ENCODE measurements around the gene TCP1. TPM values are rescaled to one million over a fixed set of nuclear protein-coding genes. Genes with fewer than 3 reads are reported as not detected.
"Not testable (repeated sequence)": the region's sequence is repeated elsewhere in the genome, so short reads cannot be mapped to it uniquely, and the experiment has no call there.

The TCP1 gene
- total RNA-seq, 1 donor from 2014 or later = 334 TPM

GRCh38 chr6:159801935-159802334 is 12.5 kb upstream of the TCP1 start:
- TF ChIP-seq CTCF (IDR thresholded peaks at IDR 0.05) (no peak), EZH2phosphoT487 (IDR thresholded peaks at IDR 0.05) (no peak), EZH2 (IDR thresholded peaks at IDR 0.05) (no peak)
- no peaks in the 10 kb centered on the region for H3F3A ChIP-seq (ENCODE audit: low read depth)
- no peak overlapping the region for H3K9ac ChIP-seq
- no peaks in the 10 kb centered on the region for H3K27me3 ChIP-seq
- H3K27me3 Mint-ChIP-seq (ENCODE audit: insufficient read depth, low read depth) = peaks cover 3% of the 10 kb centered on the region
- H3K4me1 ChIP-seq = no peaks in the 10 kb centered on the region
- H3K4me3 Mint-ChIP-seq = no peak overlapping the region
- no peak overlapping the region for H3K27ac ChIP-seq
- no peak overlapping the region for H3K4me2 ChIP-seq
- H3K9me3 ChIP-seq (ENCODE audit: low read depth) = no peaks in the 10 kb centered on the region
- no peaks in the 10 kb centered on the region for H3K9me3 Mint-ChIP-seq
- H3K36me3 ChIP-seq = no peaks in the 10 kb centered on the region
- no peaks in the 10 kb centered on the region for H3K4me1 Mint-ChIP-seq
- no peaks in the 10 kb centered on the region for H3K79me2 ChIP-seq (ENCODE audit: low read depth)
- H3K4me3 ChIP-seq = no peak overlapping the region
- no peak for DNase-seq (ENCODE audit: low spot score)
- no peak overlapping the region for H3K27ac Mint-ChIP-seq
- no peaks in the 10 kb centered on the region for H4K20me1 ChIP-seq (ENCODE audit: low read depth)
- peaks cover 14% of the 10 kb centered on the region for H3K36me3 Mint-ChIP-seq
- H2AFZ ChIP-seq (replicated peaks) = no peak overlapping the region

GRCh38 chr6:159800141-159800865 is 10.9 kb upstream of the TCP1 start, which contains the start of gene PNLDC1:
Gene PNLDC1 (plus strand): TSS chr6:159800276. CDS start chr6:159800308, 32 bp downstream.
- no peak within 1 kb of the TSS for H3K4me2 ChIP-seq
- H2AFZ ChIP-seq (replicated peaks) = no peak within 1 kb of the TSS
- H3K9ac ChIP-seq = no peak within 1 kb of the TSS
- no peak within 1 kb of the TSS for H3K4me3 ChIP-seq
- H3K36me3 Mint-ChIP-seq = peaks cover 15% of the 10 kb centered on the region
- no peaks in the 10 kb centered on the region for H3K4me1 ChIP-seq
- H3K4me3 Mint-ChIP-seq = no peak within 1 kb of the TSS
- no peaks in the 10 kb centered on the region for H3K9me3 ChIP-seq (ENCODE audit: low read depth)
- H3K79me2 ChIP-seq (ENCODE audit: low read depth) = no peaks in the 10 kb centered on the region
- H3K27ac ChIP-seq = no peak within 1 kb of the TSS
- DNase-seq (ENCODE audit: low spot score) = no peak
- no peaks in the 10 kb centered on the region for H3K36me3 ChIP-seq
- H3F3A ChIP-seq (ENCODE audit: low read depth) = no peaks in the 10 kb centered on the region
- H3K4me1 Mint-ChIP-seq = no peaks in the 10 kb centered on the region
- peaks cover 2% of the 10 kb centered on the region for H3K27me3 Mint-ChIP-seq (ENCODE audit: insufficient read depth, low read depth)
- TF ChIP-seq EZH2 (IDR thresholded peaks at IDR 0.05) (no peak), CTCF (IDR thresholded peaks at IDR 0.05) (no peak), EZH2phosphoT487 (IDR thresholded peaks at IDR 0.05) (no peak)
- no peaks in the 10 kb centered on the region for H3K9me3 Mint-ChIP-seq
- H3K27me3 ChIP-seq = no peaks in the 10 kb centered on the region
- H3K27ac Mint-ChIP-seq = peak within 1 kb of the TSS; percentile 69
- H4K20me1 ChIP-seq (ENCODE audit: low read depth) = no peaks in the 10 kb centered on the region

- Mint-ChIP-seq H3K9me3 (no peaks in the 10 kb centered on the region), H3K27ac (no peak overlapping the region), H3K27me3 (ENCODE audit: insufficient read depth, low read depth) (peaks cover 2% of the 10 kb centered on the region), H3K4me1 (peaks cover 9% of the 10 kb centered on the region), H3K4me3 (no peak overlapping the region), H3K36me3 (peaks cover 21% of the 10 kb centered on the region)
- Histone ChIP-seq H3K27ac (no peak overlapping the region), H3K4me3 (no peak overlapping the region), H3F3A (ENCODE audit: low read depth) (no peaks in the 10 kb centered on the region), H3K9me3 (ENCODE audit: low read depth) (no peaks in the 10 kb centered on the region), H3K4me2 (no peak overlapping the region), H2AFZ (replicated peaks) (no peak overlapping the region), H3K79me2 (ENCODE audit: low read depth) (peaks cover 22% of the 10 kb centered on the region), H3K27me3 (no peaks in the 10 kb centered on the region), H3K4me1 (no peaks in the 10 kb centered on the region), H4K20me1 (ENCODE audit: low read depth) (no peaks in the 10 kb centered on the region), H3K9ac (no peak overlapping the region), H3K36me3 (peaks cover 13% of the 10 kb centered on the region)
- no peak for TF ChIP-seq CTCF (IDR thresholded peaks at IDR 0.05)
- TF ChIP-seq EZH2 (IDR thresholded peaks at IDR 0.05) = no peak
- no peak for TF ChIP-seq EZH2phosphoT487 (IDR thresholded peaks at IDR 0.05)
- no peak for DNase-seq (ENCODE audit: low spot score)
Measured at GRCh38 chr6:159797554-159797953, 8.2 kb upstream of the TCP1 start.

- Histone ChIP-seq H3K36me3 (peaks cover 20% of the 10 kb centered on the region), H3K79me2 (ENCODE audit: low read depth) (peaks cover 44% of the 10 kb centered on the region), H4K20me1 (ENCODE audit: low read depth) (peaks cover 13% of the 10 kb centered on the region), H3K4me1 (peaks cover 11% of the 10 kb centered on the region)
- H2AFZ ChIP-seq (replicated peaks); DNase-seq (ENCODE audit: low spot score); H3F3A ChIP-seq (ENCODE audit: low read depth); H3K27ac ChIP-seq; H3K27me3 Mint-ChIP-seq (ENCODE audit: insufficient read depth, low read depth); H3K9ac ChIP-seq; H3K27ac Mint-ChIP-seq; H3K9me3 Mint-ChIP-seq; H3K9me3 ChIP-seq (ENCODE audit: low read depth); H3K27me3 ChIP-seq; H3K4me2 ChIP-seq; H3K4me3 ChIP-seq: not testable (repeated sequence)
- H3K4me1 Mint-ChIP-seq = peaks cover 21% of the 10 kb centered on the region
- H3K4me3 Mint-ChIP-seq = peak overlapping the region; percentile 10
- H3K36me3 Mint-ChIP-seq = peaks cover 28% of the 10 kb centered on the region
Measured at GRCh38 chr6:159794976-159795375, 5.6 kb upstream of the TCP1 start.

All from neural progenitor cell (in vitro differentiated cells).